ENCODE data around the gene SCAMP1.

The SCAMP1 gene

DNA sequence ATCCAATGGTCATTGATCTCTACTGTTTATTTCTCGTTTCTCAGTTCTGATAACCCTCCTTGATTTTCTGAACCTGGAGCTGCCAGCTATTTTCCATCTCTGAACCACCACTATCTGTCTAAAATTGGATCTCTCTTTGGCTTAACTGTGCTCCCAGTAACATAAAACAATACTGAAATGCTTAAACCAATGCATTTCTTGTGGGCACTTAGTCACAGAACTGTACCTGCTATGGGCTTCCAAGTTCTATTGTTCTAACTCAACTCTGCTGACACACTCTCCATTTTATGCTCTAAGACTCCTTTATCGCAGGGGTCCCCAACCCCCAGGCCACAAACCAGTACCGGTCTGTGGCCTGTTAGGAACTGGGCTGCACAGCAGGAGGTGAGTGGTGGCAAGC is 167.5 kb downstream of the SCAMP1 start:
- no peak overlapping the region for H3K4me3 ChIP-seq (ENCODE audit: low read depth, low read length)
- TF ChIP-seq, protein P1, sequence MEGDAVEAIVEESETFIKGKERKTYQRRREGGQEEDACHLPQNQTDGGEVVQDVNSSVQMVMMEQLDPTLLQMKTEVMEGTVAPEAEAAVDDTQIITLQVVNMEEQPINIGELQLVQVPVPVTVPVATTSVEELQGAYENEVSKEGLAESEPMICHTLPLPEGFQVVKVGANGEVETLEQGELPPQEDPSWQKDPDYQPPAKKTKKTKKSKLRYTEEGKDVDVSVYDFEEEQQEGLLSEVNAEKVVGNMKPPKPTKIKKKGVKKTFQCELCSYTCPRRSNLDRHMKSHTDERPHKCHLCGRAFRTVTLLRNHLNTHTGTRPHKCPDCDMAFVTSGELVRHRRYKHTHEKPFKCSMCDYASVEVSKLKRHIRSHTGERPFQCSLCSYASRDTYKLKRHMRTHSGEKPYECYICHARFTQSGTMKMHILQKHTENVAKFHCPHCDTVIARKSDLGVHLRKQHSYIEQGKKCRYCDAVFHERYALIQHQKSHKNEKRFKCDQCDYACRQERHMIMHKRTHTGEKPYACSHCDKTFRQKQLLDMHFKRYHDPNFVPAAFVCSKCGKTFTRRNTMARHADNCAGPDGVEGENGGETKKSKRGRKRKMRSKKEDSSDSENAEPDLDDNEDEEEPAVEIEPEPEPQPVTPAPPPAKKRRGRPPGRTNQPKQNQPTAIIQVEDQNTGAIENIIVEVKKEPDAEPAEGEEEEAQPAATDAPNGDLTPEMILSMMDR (IDR thresholded peaks at IDR 0.05; ENCODE audit: borderline replicate concordance, insufficient read depth, low read depth, low read length) = no peak
